ENCODE data around the gene MSRB3. TPM values are rescaled to one million over a fixed set of nuclear protein-coding genes. Genes with fewer than 3 reads are reported as not detected.
"Not testable (repeated sequence)": the region's sequence is repeated elsewhere in the genome, so short reads cannot be mapped to it uniquely, and the experiment has no call there.

Gene MSRB3
- total and polyA plus RNA-seq, 7 experiments from 2014 or later = 0.37 to 1.8 TPM; not detected in 5

DNA sequence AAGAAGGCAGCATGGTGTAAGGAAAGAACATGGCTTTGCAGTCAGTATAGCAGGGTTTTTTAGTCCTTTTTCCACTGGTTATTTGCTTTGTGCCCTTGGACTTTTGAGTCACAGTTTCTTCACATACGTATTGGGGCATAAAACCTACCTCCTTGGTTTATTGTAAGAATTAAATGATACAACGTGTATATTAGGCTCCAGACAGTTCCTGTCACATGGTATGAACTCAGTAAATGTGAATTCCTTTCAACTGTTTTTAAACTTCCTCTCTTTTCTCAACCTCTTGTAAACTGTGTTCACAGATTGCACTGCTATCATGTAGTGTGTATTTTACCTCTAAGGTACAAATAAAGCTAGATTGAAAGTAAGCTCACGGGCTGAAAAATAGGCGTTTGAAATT, 29.5 kb downstream of the MSRB3 start:
- peak overlapping the region in 1 of 9 donors; percentile 5 for H3K27ac Mint-ChIP-seq
- H3K4me3 ChIP-seq (ENCODE audit: low read length) = no peak overlapping the region
- intact Hi-C loops (cut with micrococcal nuclease) = loop anchor here in 1 of 2 donors (10.0 kb wide), 2 partner anchors 677 to 777 kb away; no protein-coding TSS in a partner anchor
- H3K36me3 ChIP-seq (ENCODE audit: control insufficient read depth in 2 of 3, insufficient read depth in 3 of 3, low read length in 3 of 3) = no peaks in the 10 kb centered on the region
- H3K9me3 ChIP-seq (ENCODE audit: control insufficient read depth in 2 of 3, low read length in 3 of 3) = no peaks in the 10 kb centered on the region
- no peaks in the 10 kb centered on the region for H3K36me3 Mint-ChIP-seq
- H3K27me3 ChIP-seq (ENCODE audit: control insufficient read depth in 2 of 2, insufficient read depth in 2 of 2, low read length in 2 of 2) = no peaks in the 10 kb centered on the region
- DNase-seq (no peak), ATAC-seq (no peak)
- ChIA-PET CTCF (no interaction called here), POLR2A (no interaction called here)
- peaks cover 0 to 18% (median 9%) of the 10 kb centered on the region in 7 donors for H3K4me1 Mint-ChIP-seq
- H3K27ac ChIP-seq (ENCODE audit: low read depth, low read length) = no peak overlapping the region
- H3K4me1 ChIP-seq (ENCODE audit: control insufficient read depth in 2 of 2, insufficient read depth in 2 of 2, low read length in 2 of 2) = no peaks in the 10 kb centered on the region
- H3K27me3 Mint-ChIP-seq = peaks cover 14 to 26% (median 19%) of the 10 kb centered on the region in 5 donors
- peaks cover 0 to 2% (median 0%) of the 10 kb centered on the region in 11 donors for H3K9me3 Mint-ChIP-seq
- no peak overlapping the region for H3K4me3 Mint-ChIP-seq

DNA sequence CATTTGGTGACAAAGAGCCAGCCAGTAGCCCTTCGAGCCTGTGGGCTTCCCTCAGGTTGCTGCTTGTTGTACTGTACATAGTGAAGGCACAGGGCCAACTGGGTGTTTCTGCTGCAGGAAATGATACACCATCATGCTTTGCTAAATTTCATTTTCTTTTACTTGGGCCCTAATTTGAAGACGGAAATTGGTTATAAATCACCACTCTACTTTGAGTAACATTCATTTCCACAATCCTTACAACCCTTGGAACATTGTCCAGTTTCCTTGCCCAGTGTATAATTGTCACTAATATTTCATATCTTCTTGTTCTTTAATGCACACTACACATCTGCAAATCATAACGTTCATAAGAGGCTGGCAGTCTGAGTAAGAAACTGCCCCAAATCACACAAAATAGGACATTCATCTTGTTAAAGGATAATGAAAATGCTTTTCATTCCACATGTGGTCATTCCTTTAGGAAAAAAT, 30.2 kb downstream of the MSRB3 start:
- H3K4me3 Mint-ChIP-seq = peak overlapping the region in 2 of 10 donors; percentile 39 to 42
- H3K27ac Mint-ChIP-seq = peak overlapping the region in 3 of 9 donors; percentile 5 to 43 (median 42)
- ChIA-PET CTCF (no interaction called here), POLR2A (no interaction called here)
- no peaks in the 10 kb centered on the region for H3K36me3 Mint-ChIP-seq
- Histone ChIP-seq H3K4me3 (ENCODE audit: low read length) (no peak overlapping the region), H3K36me3 (ENCODE audit: control insufficient read depth in 2 of 3, insufficient read depth in 3 of 3, low read length in 3 of 3) (no peaks in the 10 kb centered on the region), H3K27me3 (ENCODE audit: control insufficient read depth in 2 of 2, insufficient read depth in 2 of 2, low read length in 2 of 2) (no peaks in the 10 kb centered on the region), H3K4me1 (ENCODE audit: control insufficient read depth in 2 of 2, insufficient read depth in 2 of 2, low read length in 2 of 2) (no peaks in the 10 kb centered on the region), H3K9me3 (ENCODE audit: control insufficient read depth in 2 of 3, low read length in 3 of 3) (no peaks in the 10 kb centered on the region), H3K27ac (ENCODE audit: low read depth, low read length) (no peak overlapping the region)
- H3K9me3 Mint-ChIP-seq = peaks cover 0 to 2% (median 0%) of the 10 kb centered on the region in 11 donors
- ATAC-seq (no peak), DNase-seq (no peak)
- intact Hi-C loops (cut with micrococcal nuclease) = loop anchor here in 1 of 2 donors (10.0 kb wide), 2 partner anchors 676 to 776 kb away; no protein-coding TSS in a partner anchor
- peaks cover 0 to 18% (median 9%) of the 10 kb centered on the region in 7 donors for H3K4me1 Mint-ChIP-seq
- peaks cover 11 to 27% (median 20%) of the 10 kb centered on the region in 5 donors for H3K27me3 Mint-ChIP-seq

DNA sequence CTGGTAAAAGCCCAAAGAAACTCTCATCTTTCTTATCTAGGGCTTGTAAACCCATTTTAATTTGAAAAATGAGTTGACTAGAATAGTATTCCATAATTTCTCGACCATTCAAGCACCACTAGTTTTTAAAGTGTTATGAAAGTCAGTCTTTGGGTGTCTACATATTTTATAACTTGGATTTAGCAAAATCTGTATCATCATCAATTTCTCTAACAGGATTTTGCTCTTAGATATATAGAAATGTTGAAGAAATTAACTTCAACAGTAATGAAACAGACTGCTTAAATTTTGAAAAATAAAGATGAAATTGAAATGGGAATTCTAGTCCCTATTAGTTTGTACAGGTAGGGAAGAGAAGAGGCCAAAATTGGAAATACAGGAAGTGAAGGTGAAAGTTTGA, 32.8 kb downstream of the MSRB3 start:
- DNase-seq (no peak), ATAC-seq (no peak)
- peaks cover 0 to 2% (median 0%) of the 10 kb centered on the region in 11 donors for H3K9me3 Mint-ChIP-seq
- H3K36me3 ChIP-seq (ENCODE audit: control insufficient read depth in 2 of 3, insufficient read depth in 3 of 3, low read length in 3 of 3) = no peaks in the 10 kb centered on the region
- no peak overlapping the region for H3K27ac ChIP-seq (ENCODE audit: low read depth, low read length)
- ChIA-PET CTCF (interaction anchor here (0.7 kb wide), 1 partner anchor 12 kb away, joined by 3 read pairs; no protein-coding TSS in a partner anchor), POLR2A (no interaction called here)
- H3K27me3 ChIP-seq (ENCODE audit: control insufficient read depth in 2 of 2, insufficient read depth in 2 of 2, low read length in 2 of 2) = no peaks in the 10 kb centered on the region
- no peaks in the 10 kb centered on the region for H3K4me1 ChIP-seq (ENCODE audit: control insufficient read depth in 2 of 2, insufficient read depth in 2 of 2, low read length in 2 of 2)
- no peak overlapping the region for H3K4me3 Mint-ChIP-seq
- peaks cover 3 to 16% (median 6%) of the 10 kb centered on the region in 5 donors for H3K27me3 Mint-ChIP-seq
- peaks cover 0 to 18% (median 9%) of the 10 kb centered on the region in 7 donors for H3K4me1 Mint-ChIP-seq
- no peaks in the 10 kb centered on the region for H3K9me3 ChIP-seq (ENCODE audit: control insufficient read depth in 2 of 3, low read length in 3 of 3)
- intact Hi-C loops (cut with micrococcal nuclease) = loop anchor here in 1 of 2 donors (5.0 kb wide), 1 partner anchor 671 kb away; no protein-coding TSS in a partner anchor
- no peaks in the 10 kb centered on the region for H3K36me3 Mint-ChIP-seq
- H3K27ac Mint-ChIP-seq = no peak overlapping the region
- H3K4me3 ChIP-seq (ENCODE audit: low read length) = no peak overlapping the region

DNA sequence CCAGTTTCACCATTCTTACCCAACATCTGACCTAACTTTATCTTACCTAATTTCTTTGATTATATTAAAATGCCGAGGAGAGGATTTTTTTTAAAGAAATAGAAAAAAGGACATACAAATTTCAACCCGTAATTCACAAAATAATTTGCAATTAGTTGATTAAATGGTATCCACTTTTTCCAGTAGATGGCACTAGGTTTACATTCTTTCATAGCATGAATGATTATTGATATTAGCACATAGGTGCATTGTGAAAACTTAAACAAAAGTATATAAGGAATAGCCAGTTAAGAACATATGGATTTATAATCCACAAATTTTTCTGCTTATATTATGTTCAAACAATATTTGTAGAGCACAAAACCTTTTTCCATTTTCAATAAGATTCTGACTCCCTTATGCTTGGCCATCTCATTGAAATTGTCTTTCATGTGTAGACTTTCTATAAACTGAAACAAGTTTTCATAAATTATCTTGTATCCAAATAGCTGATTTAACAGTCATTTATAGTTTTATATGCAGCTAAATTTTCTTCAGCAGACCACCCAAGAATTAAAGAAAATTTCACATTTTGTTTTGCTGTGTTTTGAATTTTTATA, 35.3 kb downstream of the MSRB3 start:
- Histone ChIP-seq H3K27ac (ENCODE audit: low read depth, low read length) (no peak overlapping the region), H3K4me1 (ENCODE audit: control insufficient read depth in 2 of 2, insufficient read depth in 2 of 2, low read length in 2 of 2) (no peaks in the 10 kb centered on the region), H3K27me3 (ENCODE audit: control insufficient read depth in 2 of 2, insufficient read depth in 2 of 2, low read length in 2 of 2) (no peaks in the 10 kb centered on the region), H3K4me3 (ENCODE audit: low read length) (no peak overlapping the region), H3K9me3 (ENCODE audit: control insufficient read depth in 2 of 3, low read length in 3 of 3) (no peaks in the 10 kb centered on the region), H3K36me3 (ENCODE audit: control insufficient read depth in 2 of 3, insufficient read depth in 3 of 3, low read length in 3 of 3) (no peaks in the 10 kb centered on the region)
- Mint-ChIP-seq H3K36me3 (no peaks in the 10 kb centered on the region), H3K27ac (no peak overlapping the region), H3K4me3 (no peak overlapping the region), H3K9me3 (peaks cover 0 to 2% (median 0%) of the 10 kb centered on the region in 11 donors), H3K4me1 (peaks cover 0 to under 1% (median 0%) of the 10 kb centered on the region in 7 donors), H3K27me3 (peaks cover 0 to 16% (median 8%) of the 10 kb centered on the region in 5 donors)
- no peak for ATAC-seq
- POLR2A ChIA-PET = no interaction called here
- DNase-seq = no peak
- CTCF ChIA-PET = interaction anchor here (0.6 kb wide), 1 partner anchor 768 kb away, joined by 4 read pairs; no protein-coding TSS in a partner anchor
- intact Hi-C loops (cut with micrococcal nuclease) = loop anchor here in 1 of 2 donors (5.0 kb wide), 1 partner anchor 668 kb away; no protein-coding TSS in a partner anchor

DNA sequence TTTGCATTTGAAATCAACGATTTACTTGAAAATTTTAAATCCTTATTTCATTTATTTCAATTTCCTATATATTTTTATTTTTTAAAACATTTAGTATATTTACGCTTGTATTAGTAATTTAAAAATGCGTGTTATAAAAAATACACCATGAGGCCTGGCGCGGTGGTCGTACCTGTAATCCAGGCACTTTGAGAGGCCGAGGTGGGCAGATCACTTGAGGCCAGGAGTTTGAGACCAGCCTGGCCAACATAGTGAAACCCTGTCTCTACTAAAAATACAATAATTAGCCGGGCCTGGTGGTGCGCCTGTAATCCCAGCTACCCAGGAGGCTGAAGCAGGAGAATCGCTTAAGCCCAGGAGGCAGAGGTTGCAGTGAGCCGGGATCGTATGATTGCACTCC, 36.8 kb downstream of the MSRB3 start:
- peaks cover 0 to 16% (median 9%) of the 10 kb centered on the region in 5 donors for H3K27me3 Mint-ChIP-seq
- POLR2A ChIA-PET; H3K27me3 ChIP-seq (ENCODE audit: control insufficient read depth in 2 of 2, insufficient read depth in 2 of 2, low read length in 2 of 2); H3K9me3 Mint-ChIP-seq; H3K4me1 Mint-ChIP-seq; H3K27ac ChIP-seq (ENCODE audit: low read depth, low read length); intact Hi-C loops (cut with micrococcal nuclease); CTCF ChIA-PET; H3K4me3 ChIP-seq (ENCODE audit: low read length); DNase-seq; H3K27ac Mint-ChIP-seq; H3K36me3 ChIP-seq (ENCODE audit: control insufficient read depth in 2 of 3, insufficient read depth in 3 of 3, low read length in 3 of 3); H3K36me3 Mint-ChIP-seq; H3K4me1 ChIP-seq (ENCODE audit: control insufficient read depth in 2 of 2, insufficient read depth in 2 of 2, low read length in 2 of 2); H3K4me3 Mint-ChIP-seq; H3K9me3 ChIP-seq (ENCODE audit: control insufficient read depth in 2 of 3, low read length in 3 of 3); ATAC-seq: not testable (repeated sequence)

DNA sequence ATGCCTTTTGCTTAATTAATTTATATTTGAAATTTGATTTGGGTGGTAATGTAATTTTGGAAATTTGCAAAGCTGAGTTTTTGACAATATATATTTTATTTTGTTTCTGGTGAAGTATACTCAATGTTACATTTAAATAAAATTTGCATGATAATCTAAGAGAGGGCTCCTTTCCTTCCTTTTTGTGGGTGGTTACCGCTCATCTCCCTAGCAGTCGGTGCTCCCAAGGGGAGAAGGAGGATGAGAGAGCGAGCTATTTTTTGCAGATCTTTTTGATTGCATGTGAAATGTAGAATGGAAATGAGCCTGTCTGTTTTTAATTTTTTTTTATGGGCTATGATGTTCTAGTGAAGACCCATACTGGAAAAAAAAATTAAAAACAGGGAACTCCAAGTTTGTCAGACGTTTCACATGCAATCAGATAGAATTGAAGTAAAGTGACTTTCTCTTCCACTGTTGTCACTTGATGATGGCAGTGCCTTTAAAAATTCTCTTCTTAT, 39.8 kb downstream of the MSRB3 start:
- no peak overlapping the region for H3K4me3 Mint-ChIP-seq
- peaks cover 11 to 26% (median 18%) of the 10 kb centered on the region in 5 donors for H3K27me3 Mint-ChIP-seq
- H3K27ac ChIP-seq (ENCODE audit: low read depth, low read length) = no peak overlapping the region
- no peaks in the 10 kb centered on the region for H3K36me3 ChIP-seq (ENCODE audit: control insufficient read depth in 2 of 3, insufficient read depth in 3 of 3, low read length in 3 of 3)
- DNase-seq (no peak), ATAC-seq (no peak)
- no peaks in the 10 kb centered on the region for H3K9me3 ChIP-seq (ENCODE audit: control insufficient read depth in 2 of 3, low read length in 3 of 3)
- intact Hi-C loops (cut with micrococcal nuclease) = no loop called here
- no peak overlapping the region for H3K4me3 ChIP-seq (ENCODE audit: low read length)
- no peaks in the 10 kb centered on the region for H3K4me1 ChIP-seq (ENCODE audit: control insufficient read depth in 2 of 2, insufficient read depth in 2 of 2, low read length in 2 of 2)
- POLR2A ChIA-PET = no interaction called here
- no peaks in the 10 kb centered on the region for H3K36me3 Mint-ChIP-seq
- H3K4me1 Mint-ChIP-seq = no peaks in the 10 kb centered on the region
- H3K27ac Mint-ChIP-seq = no peak overlapping the region
- CTCF ChIA-PET = no interaction called here
- H3K9me3 Mint-ChIP-seq = no peaks in the 10 kb centered on the region
- no peaks in the 10 kb centered on the region for H3K27me3 ChIP-seq (ENCODE audit: control insufficient read depth in 2 of 2, insufficient read depth in 2 of 2, low read length in 2 of 2)
